GM23338 (cell line): ENCODE measurements around the gene SLC19A1. TPM values are rescaled to one million over a fixed set of nuclear protein-coding genes. Genes with fewer than 3 reads are reported as not detected.

Experiments used
- ATAC-seq: fragments of 200-7000 bp; cut with Tn5 transposase; 3 replicates; pipeline ENCODE4 v1.9.1; 2020
- DNase-seq: peaks from one replicate; pipeline ENCODE4 v3.0.0-alpha.2; 2015; ENCODE audit warnings: low spot score
- H2AFZ ChIP-seq: fragments of 200-600 bp; sonication (generic); 2 replicates; pipeline ENCODE4 v1.8.0; 2016; ENCODE audit warnings: antibody characterized with exemption, mild to moderate bottlenecking, moderate library complexity
- H3F3A ChIP-seq: fragments of 200-600 bp; sonication (generic); replicated peaks from 2 replicates; pipeline ENCODE4 v1.8.0; 2017; ENCODE audit warnings: antibody characterized with exemption, mixed run types, low read depth
- H3K27ac ChIP-seq: fragments of 200-600 bp; sonication (generic); 2 replicates; pipeline ENCODE4 v1.6.1; 2016; ENCODE audit warnings: low read depth
- H3K27me3 ChIP-seq: fragments of 200-600 bp; sonication (generic); 2 replicates; pipeline ENCODE4 v1.8.0; 2016; ENCODE audit warnings: mild to moderate bottlenecking, mixed run types, moderate library complexity; ENCODE audit not compliant: insufficient read depth
- H3K36me3 ChIP-seq: fragments of 200-600 bp; sonication (generic); 2 replicates; pipeline ENCODE4 v1.8.0; 2016; ENCODE audit warnings: mild to moderate bottlenecking; ENCODE audit not compliant: insufficient read depth
- H3K4me1 ChIP-seq: fragments of 200-600 bp; sonication (generic); 2 replicates; pipeline ENCODE4 v1.8.0; 2016; ENCODE audit warnings: mild to moderate bottlenecking, moderate library complexity; ENCODE audit not compliant: insufficient read depth
- H3K4me2 ChIP-seq: fragments of 200-600 bp; sonication (generic); 2 replicates; pipeline ENCODE4 v1.7.1; 2017; ENCODE audit warnings: mixed run types
- H3K4me3 ChIP-seq: fragments of 200-600 bp; sonication (generic); 2 replicates; pipeline ENCODE4 v1.6.1; 2016; ENCODE audit warnings: mixed run types
- H3K79me2 ChIP-seq: fragments of 200-600 bp; sonication (generic); replicated peaks from 2 replicates; pipeline ENCODE4 v1.8.0; 2017; ENCODE audit warnings: mild to moderate bottlenecking; ENCODE audit not compliant: insufficient read depth
- H3K9me2 ChIP-seq: fragments of 200-600 bp; sonication (generic); 2 replicates; pipeline ENCODE4 v1.8.0; 2017; ENCODE audit not compliant: insufficient read depth
- H4K20me1 ChIP-seq: fragments of 200-600 bp; sonication (generic); replicated peaks from 2 replicates; pipeline ENCODE4 v1.8.0; 2017; ENCODE audit warnings: mild to moderate bottlenecking; ENCODE audit not compliant: insufficient read depth
- H3K27ac Mint-ChIP-seq: 2 replicates; pipeline ENCODE4 v1.8.0; 2020; ENCODE audit warnings: inconsistent platforms, mild to moderate bottlenecking, moderate library complexity, mixed read lengths
- H3K27me3 Mint-ChIP-seq: 3 replicates; pipeline ENCODE4 v1.8.0; 2022; ENCODE audit warnings: low read depth, mild to moderate bottlenecking, moderate library complexity, mixed read lengths, inconsistent platforms; ENCODE audit not compliant: insufficient read depth, poor library complexity
- H3K36me3 Mint-ChIP-seq: 3 replicates; pipeline ENCODE4 v1.8.0; 2021; ENCODE audit warnings: low read depth, mild to moderate bottlenecking, inconsistent platforms, moderate library complexity, mixed read lengths
- H3K4me1 Mint-ChIP-seq: 3 replicates; pipeline ENCODE4 v1.8.0; 2020; ENCODE audit warnings: mild to moderate bottlenecking, inconsistent platforms, mixed read lengths
- H3K4me3 Mint-ChIP-seq: 3 replicates; pipeline ENCODE4 v1.8.0; 2021; ENCODE audit warnings: moderate library complexity, mild to moderate bottlenecking, inconsistent platforms, mixed read lengths
- H3K9me3 Mint-ChIP-seq: 3 replicates; pipeline ENCODE4 v1.8.0; 2020; ENCODE audit warnings: moderate library complexity, mild to moderate bottlenecking, inconsistent platforms, mixed read lengths
- CREB1 ChIP-seq: fragments of 250-450 bp; sonication (Bioruptor Pico); IDR thresholded peaks from 2 replicates; pipeline ENCODE4 v1.5.0; 2020; ENCODE audit warnings: low read depth, mild to moderate bottlenecking, moderate library complexity
- EZH2 ChIP-seq: fragments of 200-600 bp; sonication (generic); IDR thresholded peaks from one replicate; pipeline ENCODE4 v1.8.0; 2017; ENCODE audit warnings: antibody characterized with exemption, mild to moderate bottlenecking, low read depth; ENCODE audit not compliant: unreplicated experiment
- EZH2phosphoT487 ChIP-seq: fragments of 200-600 bp; sonication (generic); IDR thresholded peaks from one replicate; pipeline ENCODE4 v1.8.1; 2018; ENCODE audit warnings: antibody characterized with exemption; ENCODE audit not compliant: unreplicated experiment
- JUNB ChIP-seq: IDR thresholded peaks from one replicate; pipeline ENCODE4 v1.6.1; 2016; ENCODE audit warnings: antibody characterized with exemption; ENCODE audit not compliant: unreplicated experiment
- NANOG ChIP-seq: IDR thresholded peaks from 2 replicates; pipeline ENCODE4 v1.6.1; 2016; ENCODE audit warnings: antibody characterized with exemption, borderline replicate concordance
- POLR2AphosphoS5 ChIP-seq: IDR thresholded peaks from 2 replicates; pipeline ENCODE4 v1.6.1; 2016; ENCODE audit warnings: antibody characterized with exemption, low read depth
- STAT1 ChIP-seq: IDR thresholded peaks from one replicate; pipeline ENCODE4 v1.6.1; 2016; ENCODE audit warnings: antibody characterized with exemption; ENCODE audit not compliant: unreplicated experiment
- ZNF114 ChIP-seq: fragments of 250-450 bp; sonication (Bioruptor Pico); IDR thresholded peaks from 2 replicates; pipeline ENCODE4 v1.5.0; 2020; ENCODE audit warnings: mild to moderate bottlenecking, moderate library complexity
- ZNF331 ChIP-seq: fragments of 250-450 bp; sonication (Bioruptor Pico); IDR thresholded peaks from 2 replicates; pipeline ENCODE4 v1.5.0; 2020; ENCODE audit warnings: low read depth, mild to moderate bottlenecking, moderate library complexity
- polyA plus RNA-seq: library from polyadenylated mRNA; unstranded; fragments of >200 nt; fragmentation: Nextera tagmentation; extraction: Ambion mirVana; gene quantifications from 2 replicates; pipeline ENCODE4 v1.2.1, GENCODE V29; 2016
- total RNA-seq: library from RNA; depleted of rRNA; stranded (reverse); fragments of >200 nt; shearing (Covaris generic); gene quantifications from 2 replicates; pipeline ENCODE4 v1.2.3, GENCODE V29; 2014
- TF ChIP-seq, protein P1 (sequence below): fragments of 250-450 bp; sonication (Bioruptor Pico); IDR thresholded peaks from 2 replicates; pipeline ENCODE4 v1.5.0; 2020; ENCODE audit warnings: mild to moderate bottlenecking, moderate library complexity
- TF ChIP-seq, protein P2 (sequence below): IDR thresholded peaks from one replicate; pipeline ENCODE4 v1.6.1; 2018; ENCODE audit warnings: antibody characterized with exemption; ENCODE audit not compliant: unreplicated experiment
- TF ChIP-seq, protein P3 (sequence below): IDR thresholded peaks from 2 replicates; pipeline ENCODE4 v1.6.1; 2016; ENCODE audit warnings: antibody characterized with exemption
- TF ChIP-seq, protein P4 (sequence below), 2 experiments: fragments of 200-600 bp in 1 of 2; sonication (generic) in 1 of 2; conservative IDR thresholded peaks; 2 replicates each; pipeline versions ENCODE4 v1.5.1 to v1.6.1; 2016 to 2017; ENCODE audit warnings: antibody characterized with exemption in 2 of 2, low read depth in 2 of 2, mild to moderate bottlenecking in 2 of 2, moderate library complexity in 1 of 2

SLC19A1 gene
- total and polyA plus RNA-seq, 2 experiments from 2014 or later: 31.2 to 33.0 TPM

DNA sequence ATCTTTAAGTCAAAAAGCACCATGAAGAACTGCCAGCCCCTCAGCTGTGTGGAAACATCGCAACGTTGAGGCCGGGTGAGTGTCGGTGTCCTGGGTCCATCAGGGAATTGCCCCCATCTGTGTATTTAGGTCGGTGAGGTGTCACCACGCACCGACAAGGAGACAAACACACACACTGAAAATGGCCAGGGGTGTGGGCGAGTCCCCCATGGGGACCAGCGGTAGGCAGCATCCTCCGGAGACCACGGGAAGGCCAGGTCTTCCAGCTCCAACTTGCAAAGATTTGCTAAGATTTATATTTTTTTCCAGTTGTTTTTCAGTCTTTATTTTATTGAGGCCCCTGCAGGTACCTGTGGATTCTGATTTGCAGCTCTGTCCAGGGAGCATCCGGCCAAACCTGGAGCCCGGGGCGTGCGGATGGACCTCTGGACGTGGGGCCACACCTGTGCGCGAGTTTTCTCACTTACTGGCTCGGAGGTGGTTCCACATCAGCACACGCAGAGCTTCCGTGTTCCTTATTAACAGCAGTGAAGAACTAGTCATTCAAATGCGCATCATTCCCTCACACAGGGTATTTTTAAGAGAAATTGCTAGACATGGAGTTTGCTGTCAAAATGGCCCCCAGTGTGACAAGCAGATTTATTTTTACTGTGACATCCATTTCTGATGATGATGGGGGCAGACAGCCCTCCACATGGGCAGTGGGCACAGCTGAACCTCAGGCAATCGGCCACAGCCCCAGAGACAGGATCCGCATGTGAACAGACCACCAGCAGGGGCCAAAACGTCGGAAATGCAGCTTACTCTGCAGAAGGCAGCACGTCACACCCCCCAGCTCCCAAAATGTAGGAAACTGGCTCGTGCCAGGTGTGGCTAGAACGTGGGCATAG is 17.2 kb upstream of the SLC19A1 start:
- no peak overlapping the region for H3K27ac Mint-ChIP-seq

More for the DNA sequence above, 17.2 kb upstream of the SLC19A1 start:
- peaks cover 3% of the 10 kb centered on the region; the same call in 1 of the 3 replicates for H3K9me3 Mint-ChIP-seq
- H3F3A ChIP-seq: 0 out of 2 replicates have a peak, but pooled peaks cover 2% of the 10 kb centered on the region
- H3K27me3 ChIP-seq: no peaks in the 10 kb centered on the region
- H3K9me2 ChIP-seq: no peaks in the 10 kb centered on the region
- H2AFZ ChIP-seq: no peak overlapping the region
- H3K36me3 ChIP-seq: no peaks in the 10 kb centered on the region
- no peak for DNase-seq
- H3K4me2 ChIP-seq: no peak overlapping the region
- H3K27me3 Mint-ChIP-seq: peaks cover 5% of the 10 kb centered on the region
- no peaks in the 10 kb centered on the region for H3K36me3 Mint-ChIP-seq
- TF ChIP-seq NANOG (no peak), POLR2AphosphoS5 (no peak), JUNB (no peak), CREB1 (CRISPR knock-in tag) (no peak), ZNF331 (CRISPR knock-in tag) (no peak), ZNF114 (CRISPR knock-in tag) (no peak), EZH2 (no peak), STAT1 (no peak), EZH2phosphoT487 (no peak)
- TF ChIP-seq, protein P1, sequence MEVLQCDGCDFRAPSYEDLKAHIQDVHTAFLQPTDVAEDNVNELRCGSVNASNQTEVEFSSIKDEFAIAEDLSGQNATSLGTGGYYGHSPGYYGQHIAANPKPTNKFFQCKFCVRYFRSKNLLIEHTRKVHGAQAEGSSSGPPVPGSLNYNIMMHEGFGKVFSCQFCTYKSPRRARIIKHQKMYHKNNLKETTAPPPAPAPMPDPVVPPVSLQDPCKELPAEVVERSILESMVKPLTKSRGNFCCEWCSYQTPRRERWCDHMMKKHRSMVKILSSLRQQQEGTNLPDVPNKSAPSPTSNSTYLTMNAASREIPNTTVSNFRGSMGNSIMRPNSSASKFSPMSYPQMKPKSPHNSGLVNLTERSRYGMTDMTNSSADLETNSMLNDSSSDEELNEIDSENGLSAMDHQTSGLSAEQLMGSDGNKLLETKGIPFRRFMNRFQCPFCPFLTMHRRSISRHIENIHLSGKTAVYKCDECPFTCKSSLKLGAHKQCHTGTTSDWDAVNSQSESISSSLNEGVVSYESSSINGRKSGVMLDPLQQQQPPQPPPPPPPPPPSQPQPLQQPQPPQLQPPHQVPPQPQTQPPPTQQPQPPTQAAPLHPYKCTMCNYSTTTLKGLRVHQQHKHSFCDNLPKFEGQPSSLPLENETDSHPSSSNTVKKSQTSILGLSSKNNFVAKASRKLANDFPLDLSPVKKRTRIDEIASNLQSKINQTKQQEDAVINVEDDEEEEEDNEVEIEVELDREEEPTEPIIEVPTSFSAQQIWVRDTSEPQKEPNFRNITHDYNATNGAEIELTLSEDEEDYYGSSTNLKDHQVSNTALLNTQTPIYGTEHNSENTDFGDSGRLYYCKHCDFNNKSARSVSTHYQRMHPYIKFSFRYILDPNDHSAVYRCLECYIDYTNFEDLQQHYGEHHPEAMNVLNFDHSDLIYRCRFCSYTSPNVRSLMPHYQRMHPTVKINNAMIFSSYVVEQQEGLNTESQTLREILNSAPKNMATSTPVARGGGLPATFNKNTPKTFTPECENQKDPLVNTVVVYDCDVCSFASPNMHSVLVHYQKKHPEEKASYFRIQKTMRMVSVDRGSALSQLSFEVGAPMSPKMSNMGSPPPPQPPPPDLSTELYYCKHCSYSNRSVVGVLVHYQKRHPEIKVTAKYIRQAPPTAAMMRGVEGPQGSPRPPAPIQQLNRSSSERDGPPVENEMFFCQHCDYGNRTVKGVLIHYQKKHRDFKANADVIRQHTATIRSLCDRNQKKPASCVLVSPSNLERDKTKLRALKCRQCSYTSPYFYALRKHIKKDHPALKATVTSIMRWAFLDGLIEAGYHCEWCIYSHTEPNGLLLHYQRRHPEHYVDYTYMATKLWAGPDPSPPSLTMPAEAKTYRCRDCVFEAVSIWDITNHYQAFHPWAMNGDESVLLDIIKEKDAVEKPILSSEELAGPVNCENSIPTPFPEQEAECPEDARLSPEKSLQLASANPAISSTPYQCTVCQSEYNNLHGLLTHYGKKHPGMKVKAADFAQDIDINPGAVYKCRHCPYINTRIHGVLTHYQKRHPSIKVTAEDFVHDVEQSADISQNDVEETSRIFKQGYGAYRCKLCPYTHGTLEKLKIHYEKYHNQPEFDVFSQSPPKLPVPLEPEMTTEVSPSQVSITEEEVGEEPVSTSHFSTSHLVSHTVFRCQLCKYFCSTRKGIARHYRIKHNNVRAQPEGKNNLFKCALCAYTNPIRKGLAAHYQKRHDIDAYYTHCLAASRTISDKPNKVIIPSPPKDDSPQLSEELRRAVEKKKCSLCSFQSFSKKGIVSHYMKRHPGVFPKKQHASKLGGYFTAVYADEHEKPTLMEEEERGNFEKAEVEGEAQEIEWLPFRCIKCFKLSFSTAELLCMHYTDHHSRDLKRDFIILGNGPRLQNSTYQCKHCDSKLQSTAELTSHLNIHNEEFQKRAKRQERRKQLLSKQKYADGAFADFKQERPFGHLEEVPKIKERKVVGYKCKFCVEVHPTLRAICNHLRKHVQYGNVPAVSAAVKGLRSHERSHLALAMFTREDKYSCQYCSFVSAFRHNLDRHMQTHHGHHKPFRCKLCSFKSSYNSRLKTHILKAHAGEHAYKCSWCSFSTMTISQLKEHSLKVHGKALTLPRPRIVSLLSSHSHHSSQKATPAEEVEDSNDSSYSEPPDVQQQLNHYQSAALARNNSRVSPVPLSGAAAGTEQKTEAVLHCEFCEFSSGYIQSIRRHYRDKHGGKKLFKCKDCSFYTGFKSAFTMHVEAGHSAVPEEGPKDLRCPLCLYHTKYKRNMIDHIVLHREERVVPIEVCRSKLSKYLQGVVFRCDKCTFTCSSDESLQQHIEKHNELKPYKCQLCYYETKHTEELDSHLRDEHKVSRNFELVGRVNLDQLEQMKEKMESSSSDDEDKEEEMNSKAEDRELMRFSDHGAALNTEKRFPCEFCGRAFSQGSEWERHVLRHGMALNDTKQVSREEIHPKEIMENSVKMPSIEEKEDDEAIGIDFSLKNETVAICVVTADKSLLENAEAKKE (CRISPR knock-in tag): no peak
- TF ChIP-seq, protein P2, sequence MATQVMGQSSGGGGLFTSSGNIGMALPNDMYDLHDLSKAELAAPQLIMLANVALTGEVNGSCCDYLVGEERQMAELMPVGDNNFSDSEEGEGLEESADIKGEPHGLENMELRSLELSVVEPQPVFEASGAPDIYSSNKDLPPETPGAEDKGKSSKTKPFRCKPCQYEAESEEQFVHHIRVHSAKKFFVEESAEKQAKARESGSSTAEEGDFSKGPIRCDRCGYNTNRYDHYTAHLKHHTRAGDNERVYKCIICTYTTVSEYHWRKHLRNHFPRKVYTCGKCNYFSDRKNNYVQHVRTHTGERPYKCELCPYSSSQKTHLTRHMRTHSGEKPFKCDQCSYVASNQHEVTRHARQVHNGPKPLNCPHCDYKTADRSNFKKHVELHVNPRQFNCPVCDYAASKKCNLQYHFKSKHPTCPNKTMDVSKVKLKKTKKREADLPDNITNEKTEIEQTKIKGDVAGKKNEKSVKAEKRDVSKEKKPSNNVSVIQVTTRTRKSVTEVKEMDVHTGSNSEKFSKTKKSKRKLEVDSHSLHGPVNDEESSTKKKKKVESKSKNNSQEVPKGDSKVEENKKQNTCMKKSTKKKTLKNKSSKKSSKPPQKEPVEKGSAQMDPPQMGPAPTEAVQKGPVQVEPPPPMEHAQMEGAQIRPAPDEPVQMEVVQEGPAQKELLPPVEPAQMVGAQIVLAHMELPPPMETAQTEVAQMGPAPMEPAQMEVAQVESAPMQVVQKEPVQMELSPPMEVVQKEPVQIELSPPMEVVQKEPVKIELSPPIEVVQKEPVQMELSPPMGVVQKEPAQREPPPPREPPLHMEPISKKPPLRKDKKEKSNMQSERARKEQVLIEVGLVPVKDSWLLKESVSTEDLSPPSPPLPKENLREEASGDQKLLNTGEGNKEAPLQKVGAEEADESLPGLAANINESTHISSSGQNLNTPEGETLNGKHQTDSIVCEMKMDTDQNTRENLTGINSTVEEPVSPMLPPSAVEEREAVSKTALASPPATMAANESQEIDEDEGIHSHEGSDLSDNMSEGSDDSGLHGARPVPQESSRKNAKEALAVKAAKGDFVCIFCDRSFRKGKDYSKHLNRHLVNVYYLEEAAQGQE: no peak
- TF ChIP-seq, protein P3, sequence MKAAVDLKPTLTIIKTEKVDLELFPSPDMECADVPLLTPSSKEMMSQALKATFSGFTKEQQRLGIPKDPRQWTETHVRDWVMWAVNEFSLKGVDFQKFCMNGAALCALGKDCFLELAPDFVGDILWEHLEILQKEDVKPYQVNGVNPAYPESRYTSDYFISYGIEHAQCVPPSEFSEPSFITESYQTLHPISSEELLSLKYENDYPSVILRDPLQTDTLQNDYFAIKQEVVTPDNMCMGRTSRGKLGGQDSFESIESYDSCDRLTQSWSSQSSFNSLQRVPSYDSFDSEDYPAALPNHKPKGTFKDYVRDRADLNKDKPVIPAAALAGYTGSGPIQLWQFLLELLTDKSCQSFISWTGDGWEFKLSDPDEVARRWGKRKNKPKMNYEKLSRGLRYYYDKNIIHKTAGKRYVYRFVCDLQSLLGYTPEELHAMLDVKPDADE: no peak
- TF ChIP-seq, protein P4, sequence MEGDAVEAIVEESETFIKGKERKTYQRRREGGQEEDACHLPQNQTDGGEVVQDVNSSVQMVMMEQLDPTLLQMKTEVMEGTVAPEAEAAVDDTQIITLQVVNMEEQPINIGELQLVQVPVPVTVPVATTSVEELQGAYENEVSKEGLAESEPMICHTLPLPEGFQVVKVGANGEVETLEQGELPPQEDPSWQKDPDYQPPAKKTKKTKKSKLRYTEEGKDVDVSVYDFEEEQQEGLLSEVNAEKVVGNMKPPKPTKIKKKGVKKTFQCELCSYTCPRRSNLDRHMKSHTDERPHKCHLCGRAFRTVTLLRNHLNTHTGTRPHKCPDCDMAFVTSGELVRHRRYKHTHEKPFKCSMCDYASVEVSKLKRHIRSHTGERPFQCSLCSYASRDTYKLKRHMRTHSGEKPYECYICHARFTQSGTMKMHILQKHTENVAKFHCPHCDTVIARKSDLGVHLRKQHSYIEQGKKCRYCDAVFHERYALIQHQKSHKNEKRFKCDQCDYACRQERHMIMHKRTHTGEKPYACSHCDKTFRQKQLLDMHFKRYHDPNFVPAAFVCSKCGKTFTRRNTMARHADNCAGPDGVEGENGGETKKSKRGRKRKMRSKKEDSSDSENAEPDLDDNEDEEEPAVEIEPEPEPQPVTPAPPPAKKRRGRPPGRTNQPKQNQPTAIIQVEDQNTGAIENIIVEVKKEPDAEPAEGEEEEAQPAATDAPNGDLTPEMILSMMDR (conservative IDR thresholded peaks at IDR 0.05; ENCODE audit: low read depth in 2 of 2): no peak
- H3K4me1 Mint-ChIP-seq: peaks cover 18% of the 10 kb centered on the region
- no peaks in the 10 kb centered on the region for H4K20me1 ChIP-seq
- no peak for ATAC-seq
- no peak overlapping the region for H3K27ac ChIP-seq
- H3K4me1 ChIP-seq: no peaks in the 10 kb centered on the region
- H3K4me3 ChIP-seq: no peak overlapping the region
- no peaks in the 10 kb centered on the region for H3K79me2 ChIP-seq
- H3K4me3 Mint-ChIP-seq: no peak overlapping the region
